Endothelial cell of umbilical vein (primary cell): ENCODE measurements around the gene SERBP1. TPM values are rescaled to one million over a fixed set of nuclear protein-coding genes. Genes with fewer than 3 reads are reported as not detected.
A peak's percentile ranks its signal among the peaks of the same experiment; 100 is the strongest.

Experiments used
- BruUV-seq: library from RNA; stranded (reverse); fragments of 400-500 nt; replicated peaks from 2 replicates; lab custom pipeline; 2021; lab: Mats Ljungman, UMichigan
- CTCF ChIA-PET: fragments of 300-600, 350-600 bp; sonication (Branson Sonifier 250); formaldehyde crosslinking; loops from one replicate; lab custom pipeline; 2021; ENCODE audit warnings: antibody characterized with exemption, inconsistent platforms; lab: Charles Lee
- POLR2A ChIA-PET: fragments of 300-600, 350-600 bp; sonication (Branson Sonifier 250); formaldehyde crosslinking; loops from one replicate; lab custom pipeline; 2021; ENCODE audit warnings: antibody characterized with exemption, inconsistent platforms; lab: Charles Lee
- DNase-seq: peaks from one replicate; pipeline ENCODE4 v3.0.0-alpha.2; 2011; ENCODE audit warnings: low read depth, low spot score
- FAIRE-seq: peaks from 2 replicates; lab custom pipeline; 2011; peaks lifted over from hg19 to GRCh38; lab: Jason Lieb, UNC
- H2AFZ ChIP-seq: 2 replicates; pipeline ENCODE4 v1.6.0; 2012; ENCODE audit warnings: low read depth, low read length, control low read depth, inconsistent platforms
- H3K27ac ChIP-seq: 2 replicates; pipeline ENCODE4 v1.5.1; 2011; ENCODE audit warnings: low read depth, mild to moderate bottlenecking, control low read depth, low read length, moderate library complexity; ENCODE audit not compliant: insufficient read depth
- H3K27me3 ChIP-seq, 2 experiments: 2 replicates each; pipeline versions ENCODE4 v1.6.0 to v1.6.1; 2011; ENCODE audit warnings: low read length in 2 of 2, mixed read lengths in 1 of 2; ENCODE audit not compliant: control insufficient read depth in 2 of 2, insufficient read depth in 2 of 2
- H3K36me3 ChIP-seq, 2 experiments: 2 replicates in 1 of 2; 3 replicates in 1 of 2; pipeline ENCODE4 v1.5.1; 2011; ENCODE audit warnings: low read length in 2 of 2, mild to moderate bottlenecking in 1 of 2, moderate library complexity in 1 of 2; ENCODE audit not compliant: control insufficient read depth in 2 of 2, insufficient read depth in 2 of 2; ENCODE audit errors: extremely low read depth in 1 of 2
- H3K4me1 ChIP-seq: 3 replicates; pipeline ENCODE4 v1.5.1; 2011; ENCODE audit warnings: mild to moderate bottlenecking, low read length; ENCODE audit not compliant: control insufficient read depth, insufficient read depth; ENCODE audit errors: extremely low read depth
- H3K4me2 ChIP-seq: 2 replicates; pipeline ENCODE4 v1.6.1; 2011; ENCODE audit warnings: low read length, control low read depth, mixed read lengths; ENCODE audit not compliant: insufficient read depth
- H3K4me3 ChIP-seq, 3 experiments: fragments of 200-600 bp in 1 of 3; sonication (generic), shearing (Covaris generic) in 1 of 3; replicated peaks in 1 of 3; 2 replicates each; pipeline ENCODE4 v1.5.1; 2011 to 2016; ENCODE audit warnings: control low read depth in 3 of 3, low read length in 3 of 3, mild to moderate bottlenecking in 2 of 3, inconsistent platforms in 1 of 3, low read depth in 1 of 3, moderate library complexity in 1 of 3; ENCODE audit not compliant: insufficient read depth in 1 of 3
- H3K79me2 ChIP-seq: 2 replicates; pipeline ENCODE4 v1.6.0; 2012; ENCODE audit warnings: low read length, inconsistent platforms; ENCODE audit not compliant: control insufficient read depth, insufficient read depth
- H3K9ac ChIP-seq: replicated peaks from 2 replicates; pipeline ENCODE3; 2011; ENCODE audit warnings: low read length, control low read depth; ENCODE audit not compliant: insufficient read depth; ENCODE audit errors: extremely low read depth
- H3K9me1 ChIP-seq: replicated peaks from 3 replicates; pipeline ENCODE4 v1.6.0; 2011; ENCODE audit warnings: mild to moderate bottlenecking, low read length; ENCODE audit not compliant: control insufficient read depth, insufficient read depth; ENCODE audit errors: extremely low read depth
- H3K9me3 ChIP-seq: replicated peaks from 2 replicates; pipeline ENCODE4 v1.5.1; 2012; ENCODE audit warnings: low read length, inconsistent platforms; ENCODE audit not compliant: control insufficient read depth, insufficient read depth
- H4K20me1 ChIP-seq: replicated peaks from 2 replicates; pipeline ENCODE3; 2011; ENCODE audit warnings: mild to moderate bottlenecking, low read length; ENCODE audit not compliant: control insufficient read depth, insufficient read depth; ENCODE audit errors: extremely low read depth
- EZH2 ChIP-seq: IDR thresholded peaks from 2 replicates; pipeline ENCODE4 v1.6.1; 2012; ENCODE audit warnings: borderline replicate concordance, low read depth, mild to moderate bottlenecking, moderate library complexity, low read length, inconsistent platforms; ENCODE audit not compliant: severe bottlenecking
- FOS ChIP-seq: IDR thresholded peaks from 2 replicates; pipeline ENCODE4 v1.6.1; 2011; ENCODE audit warnings: mild to moderate bottlenecking, low read length, moderate library complexity, borderline replicate concordance; ENCODE audit not compliant: insufficient read depth
- GATA2 ChIP-seq: IDR thresholded peaks from 2 replicates; pipeline ENCODE4 v1.7.0; 2011; ENCODE audit warnings: low read depth, mild to moderate bottlenecking, moderate library complexity, mixed read lengths, low read length; ENCODE audit not compliant: insufficient read length, insufficient read depth
- JUN ChIP-seq: IDR thresholded peaks from 2 replicates; pipeline ENCODE4 v1.6.1; 2011; ENCODE audit warnings: borderline replicate concordance, low read depth; ENCODE audit not compliant: insufficient read length, insufficient read depth
- MYC ChIP-seq: IDR thresholded peaks from one replicate; pipeline ENCODE4 v1.6.1; 2011; ENCODE audit warnings: mild to moderate bottlenecking, low read depth, low read length
- POLR2A ChIP-seq: IDR thresholded peaks from 2 replicates; pipeline ENCODE4 v1.6.1; 2012; ENCODE audit warnings: low read depth, mild to moderate bottlenecking, control low read depth, low read length
- POLR2AphosphoS5 ChIP-seq: IDR thresholded peaks from 2 replicates; pipeline ENCODE4 v1.6.1; 2012; ENCODE audit warnings: low read depth, mild to moderate bottlenecking, control low read depth, low read length, moderate library complexity; ENCODE audit not compliant: insufficient read depth
- dilution Hi-C: fragments of 300-500 bp; cut with MboI; formaldehyde crosslinking; loops from one replicate; pipeline ENCODE4 v1.15.0; 2019; ENCODE audit warnings: low sequenced_read_pairs; ENCODE audit not compliant: extremely low pct_ligation_motif_present
- intact Hi-C: fragments of 100-400 bp; cut with micrococcal nuclease; formaldehyde crosslinking; loops from one replicate; pipeline ENCODE4 v1.10.0; 2022
- polyA plus RNA-seq, 4 experiments: library from polyadenylated mRNA; depleted of rRNA in 3 of 4; stranded (reverse) in 3 of 4; unstranded in 1 of 4; fragments of >200 nt; gene quantifications; 2 replicates each; pipeline versions ENCODE4 v1.2.1 to v1.2.3, GENCODE V29; 2011 to 2012; ENCODE audit warnings: missing spikeins in 1 of 4
- total RNA-seq: library from RNA; stranded (reverse); gene quantifications from 2 replicates; pipeline ENCODE4 v1.2.3, GENCODE V29; 2021
- TF ChIP-seq, protein P1 (sequence below): IDR thresholded peaks from 2 replicates; pipeline ENCODE4 v1.6.1; 2011; ENCODE audit not compliant: insufficient read depth, insufficient read length
- TF ChIP-seq, protein P2 (sequence below), 2 donors: IDR thresholded peaks; 1 replicate in 1 of 2; 2 replicates in 1 of 2; pipeline ENCODE4 v1.5.1; 2011; ENCODE audit warnings: low read length in 2 of 2, mild to moderate bottlenecking in 2 of 2, moderate library complexity in 2 of 2, control low read depth in 1 of 2, inconsistent platforms in 1 of 2, low read depth in 1 of 2; ENCODE audit not compliant: insufficient read depth in 1 of 2; ENCODE audit errors: extremely low read depth in 1 of 2

Gene SERBP1
- total and polyA plus RNA-seq, 2 donors (not counting 3 experiments of a cell fraction or from before 2014, with no cell fraction given) = 145 to 293 TPM

DNA sequence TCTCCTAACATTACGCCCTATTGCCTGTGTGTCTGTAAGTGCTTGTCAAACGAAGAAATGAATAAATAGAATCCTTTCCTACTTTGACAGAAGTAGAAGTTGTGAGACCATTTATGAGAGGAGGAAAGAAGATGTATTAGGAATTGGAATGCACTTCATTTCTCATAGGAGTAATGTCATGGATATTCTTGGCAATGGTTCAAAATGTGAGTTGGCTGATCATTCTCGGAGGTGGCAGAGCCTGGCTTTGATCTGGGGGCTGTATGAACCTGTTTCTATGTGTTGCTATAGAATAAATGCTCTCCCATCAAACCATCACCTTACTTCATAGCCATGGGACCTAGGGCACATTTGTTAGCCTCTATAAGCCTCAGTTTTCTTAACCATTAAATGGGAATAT lies 10.1 kb upstream of the SERBP1 start:
- Histone ChIP-seq H3K9ac (no peak overlapping the region), H3K79me2 (no peaks in the 10 kb centered on the region), H3K36me3 (no peaks in the 10 kb centered on the region), H2AFZ (no peak overlapping the region), H3K9me1 (no peaks in the 10 kb centered on the region), H3K4me2 (no peak overlapping the region), H3K4me3 (no peak overlapping the region), H3K27ac (no peak overlapping the region), H3K9me3 (no peaks in the 10 kb centered on the region), H4K20me1 (no peaks in the 10 kb centered on the region), H3K4me1 (peaks cover 8% of the 10 kb centered on the region), H3K27me3 (no peaks in the 10 kb centered on the region)
- ChIA-PET POLR2A (no interaction called here), CTCF (interaction anchor here (1.5 to 3.2 kb wide), 3 partner anchors 24 to 61 kb away, joined by 4 to 7 read pairs (median 6); no protein-coding TSS in a partner anchor)
- TF ChIP-seq POLR2AphosphoS5 (no peak), FOS (no peak), MYC (no peak), GATA2 (no peak), POLR2A (no peak), JUN (no peak), EZH2 (no peak)
- TF ChIP-seq, protein P1, sequence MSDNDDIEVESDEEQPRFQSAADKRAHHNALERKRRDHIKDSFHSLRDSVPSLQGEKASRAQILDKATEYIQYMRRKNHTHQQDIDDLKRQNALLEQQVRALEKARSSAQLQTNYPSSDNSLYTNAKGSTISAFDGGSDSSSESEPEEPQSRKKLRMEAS = no peak
- TF ChIP-seq, protein P2, sequence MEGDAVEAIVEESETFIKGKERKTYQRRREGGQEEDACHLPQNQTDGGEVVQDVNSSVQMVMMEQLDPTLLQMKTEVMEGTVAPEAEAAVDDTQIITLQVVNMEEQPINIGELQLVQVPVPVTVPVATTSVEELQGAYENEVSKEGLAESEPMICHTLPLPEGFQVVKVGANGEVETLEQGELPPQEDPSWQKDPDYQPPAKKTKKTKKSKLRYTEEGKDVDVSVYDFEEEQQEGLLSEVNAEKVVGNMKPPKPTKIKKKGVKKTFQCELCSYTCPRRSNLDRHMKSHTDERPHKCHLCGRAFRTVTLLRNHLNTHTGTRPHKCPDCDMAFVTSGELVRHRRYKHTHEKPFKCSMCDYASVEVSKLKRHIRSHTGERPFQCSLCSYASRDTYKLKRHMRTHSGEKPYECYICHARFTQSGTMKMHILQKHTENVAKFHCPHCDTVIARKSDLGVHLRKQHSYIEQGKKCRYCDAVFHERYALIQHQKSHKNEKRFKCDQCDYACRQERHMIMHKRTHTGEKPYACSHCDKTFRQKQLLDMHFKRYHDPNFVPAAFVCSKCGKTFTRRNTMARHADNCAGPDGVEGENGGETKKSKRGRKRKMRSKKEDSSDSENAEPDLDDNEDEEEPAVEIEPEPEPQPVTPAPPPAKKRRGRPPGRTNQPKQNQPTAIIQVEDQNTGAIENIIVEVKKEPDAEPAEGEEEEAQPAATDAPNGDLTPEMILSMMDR (IDR thresholded peaks at IDR 0.05; ENCODE audit: extremely low read depth in 1 of 2, insufficient read depth in 1 of 2, low read depth in 1 of 2, low read length in 2 of 2) = no peak
- BruUV-seq = no TSS peak
- intact Hi-C loops (no loop called here), dilution Hi-C loops (no loop called here)
- DNase-seq = peak; percentile 21
- FAIRE-seq = no peak
